OCI-LY1 (cell line): ENCODE results near the gene TTLL11.

Experiments
- CTCF ChIP-seq: fragments of 200-600 bp; sonication (generic), shearing (Covaris generic); IDR thresholded peaks from 2 replicates; pipeline ENCODE4 v1.5.1; 2017; ENCODE audit warnings: mild to moderate bottlenecking, antibody characterized with exemption, low read length, moderate library complexity, mixed read lengths
- EZH2 ChIP-seq: fragments of 200-600 bp; sonication (generic), shearing (Covaris generic); IDR thresholded peaks from 2 replicates; pipeline ENCODE4 v1.8.0; 2017; ENCODE audit warnings: borderline replicate concordance, mixed run types, mild to moderate bottlenecking, antibody characterized with exemption, low read length, moderate library complexity, mixed read lengths

- TF ChIP-seq CTCF (no peak), EZH2 (no peak)
These were observed 306.6 kb downstream of the TTLL11 start for GRCh38 chr9:121786543-121786948.
